Right hindlimb (tissue), 1 donor: Measurements from ENCODE around the gene YWHAQ.

ENCODE experiments used
- DNase-seq: peaks from one replicate; pipeline ENCODE4 v3.0.0-alpha.2; 2018

The YWHAQ gene

GRCh38 chr2:9654452-9655100, 23.8 kb upstream of the YWHAQ start:
- DNase-seq: no peak

- no peak for DNase-seq
Measured at GRCh38 chr2:9653485-9654271, 22.9 kb upstream of the YWHAQ start.

GRCh38 chr2:9652898-9653479, 22.2 kb upstream of the YWHAQ start:
- DNase-seq: no peak

GRCh38 chr2:9652267-9652666, 21.5 kb upstream of the YWHAQ start:
- DNase-seq: no peak

- no peak for DNase-seq
Measured at GRCh38 chr2:9650119-9650821, 19.5 kb upstream of the YWHAQ start.

- DNase-seq: no peak
Measured at GRCh38 chr2:9649261-9649660, 18.5 kb upstream of the YWHAQ start.

- DNase-seq: no peak
Measured at GRCh38 chr2:9648821-9649220, 18.0 kb upstream of the YWHAQ start.

- no peak for DNase-seq
Measured at GRCh38 chr2:9647884-9648283, 17.1 kb upstream of the YWHAQ start.

- DNase-seq: no peak
Measured at GRCh38 chr2:9646196-9647030, 15.6 kb upstream of the YWHAQ start.

GRCh38 chr2:9644603-9645002, 13.8 kb upstream of the YWHAQ start:
- no peak for DNase-seq

GRCh38 chr2:9644021-9644420, 13.2 kb upstream of the YWHAQ start:
- DNase-seq: no peak

GRCh38 chr2:9641641-9642040, 10.8 kb upstream of the YWHAQ start:
- no peak for DNase-seq

GRCh38 chr2:9640403-9641104, 9.8 kb upstream of the YWHAQ start:
- DNase-seq: no peak

- DNase-seq: no peak
Measured at GRCh38 chr2:9639740-9640343, 9.0 kb upstream of the YWHAQ start.

- no peak for DNase-seq
Measured at GRCh38 chr2:9639000-9639602, 8.3 kb upstream of the YWHAQ start.

GRCh38 chr2:9638532-9638931, 7.7 kb upstream of the YWHAQ start:
- DNase-seq: peak; percentile 77

GRCh38 chr2:9637330-9637729, 6.5 kb upstream of the YWHAQ start:
- DNase-seq: no peak

- no peak for DNase-seq
Measured at GRCh38 chr2:9634133-9634532, 3.3 kb upstream of the YWHAQ start.

- DNase-seq: peak; percentile 71
Measured at GRCh38 chr2:9631878-9632700, 1.3 kb upstream of the YWHAQ start.

- no peak for DNase-seq
Measured at GRCh38 chr2:9631553-9631819, 689 bp upstream of the YWHAQ start.
